Large intestine (tissue), 3 donors: ENCODE results near the gene FRAS1. TPM values are rescaled to one million over a fixed set of nuclear protein-coding genes. Genes with fewer than 3 reads are reported as not detected.
A peak's percentile ranks its signal among the peaks of the same experiment; 100 is the strongest.
"Not testable (repeated sequence)": the region's sequence is repeated elsewhere in the genome, so short reads cannot be mapped to it uniquely, and the experiment has no call there.

Experiments
- DNase-seq, 2 donors: peaks; one replicate each; pipeline versions ENCODE4 v3.0.0 to v3.0.0-alpha.2; 2013
- H3K27ac ChIP-seq: one replicate; pipeline ENCODE4 v1.5.1; 2013; ENCODE audit warnings: low read length
- H3K27me3 ChIP-seq: 2 replicates; pipeline ENCODE4 v1.6.1; 2013; ENCODE audit warnings: low read length; ENCODE audit not compliant: control insufficient read depth, insufficient read depth
- H3K36me3 ChIP-seq: 2 replicates; pipeline ENCODE4 v1.6.1; 2013; ENCODE audit warnings: low read length; ENCODE audit not compliant: control insufficient read depth, insufficient read depth
- H3K4me1 ChIP-seq: one replicate; pipeline ENCODE4 v1.6.1; 2013; ENCODE audit warnings: low read length; ENCODE audit not compliant: control insufficient read depth, insufficient read depth
- H3K4me3 ChIP-seq: one replicate; pipeline ENCODE4 v1.5.1; 2013; ENCODE audit warnings: low read length
- H3K9me3 ChIP-seq: one replicate; pipeline ENCODE4 v1.6.1; 2013; ENCODE audit warnings: mild to moderate bottlenecking, low read depth, low read length, moderate library complexity; ENCODE audit not compliant: control insufficient read depth
- WGBS: methylation state at CpG from one replicate; pipeline ENCODE4 v1.1.5; 2013; ENCODE audit warnings: low lambda C conversion rate; ENCODE audit not compliant: insufficient coverage; 5-methylcytosine and 5-hydroxymethylcytosine counted together
- polyA plus RNA-seq: library from polyadenylated mRNA; unstranded; fragments of 120-200 nt; gene quantifications from one replicate; pipeline ENCODE4 v1.2.1, GENCODE V29; 2013

The FRAS1 gene
- polyA plus RNA-seq, 1 donor = 12.9 TPM

DNA sequence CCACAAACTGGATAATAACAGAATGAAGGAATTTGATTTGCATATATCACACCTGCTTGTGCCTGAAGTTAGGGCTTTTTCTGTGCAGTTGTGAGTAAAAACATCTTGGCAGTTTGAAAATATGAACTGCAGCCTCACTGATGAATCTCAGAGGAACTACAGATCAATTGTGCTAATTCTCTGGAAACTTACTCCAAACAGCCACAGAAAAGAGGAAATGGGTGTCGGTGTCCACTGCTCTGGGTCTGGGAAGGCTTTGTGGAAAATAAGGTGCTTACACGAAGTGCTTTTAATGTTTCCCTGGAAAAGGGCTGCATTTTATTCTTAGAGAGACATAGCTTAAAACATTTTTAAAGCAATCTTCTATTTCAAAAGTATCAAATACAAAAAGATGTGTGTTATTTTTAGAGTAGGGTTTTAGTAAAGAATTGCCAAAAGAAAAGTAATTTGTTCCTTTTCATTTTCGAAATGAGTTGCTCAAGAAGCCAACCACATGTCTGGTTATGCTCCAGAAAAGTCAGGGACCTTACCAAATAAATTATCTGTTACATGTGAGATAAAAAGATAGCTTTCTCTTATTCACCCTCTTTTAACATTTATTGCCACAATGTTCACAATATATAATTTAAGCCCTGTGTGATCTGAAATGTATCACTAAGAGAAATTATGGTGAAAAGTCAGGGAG, 240.1 kb downstream of the FRAS1 start:
- no peaks in the 10 kb centered on the region for H3K36me3 ChIP-seq
- H3K4me3 ChIP-seq = no peak overlapping the region
- no peak overlapping the region for H3K27ac ChIP-seq
- no peaks in the 10 kb centered on the region for H3K4me1 ChIP-seq
- H3K27me3 ChIP-seq = no peaks in the 10 kb centered on the region
- WGBS = 78% methylated on average over 2 of the region's 3 CpGs
- no peak for DNase-seq
- no peaks in the 10 kb centered on the region for H3K9me3 ChIP-seq

DNA sequence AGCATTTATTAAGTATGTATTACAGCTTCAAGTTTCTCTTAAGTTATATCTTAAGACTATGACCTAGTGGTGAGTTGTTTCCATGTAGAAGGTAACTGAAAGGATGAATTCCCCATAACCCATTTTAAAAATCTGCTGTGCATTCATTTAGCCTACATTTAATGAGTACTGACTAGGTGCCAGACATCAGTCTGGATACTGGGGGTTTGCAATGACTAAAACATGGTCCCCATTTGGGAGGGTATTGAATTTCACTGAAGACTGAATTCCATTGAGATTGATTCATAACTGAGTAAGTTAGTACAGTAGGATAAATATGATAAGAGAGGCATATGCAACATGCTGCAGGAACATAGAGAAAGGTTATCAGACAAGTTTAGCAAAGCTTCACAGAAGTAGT, 241.5 kb downstream of the FRAS1 start:
- Histone ChIP-seq H3K27ac (no peak overlapping the region), H3K36me3 (no peaks in the 10 kb centered on the region), H3K9me3 (no peaks in the 10 kb centered on the region), H3K27me3 (no peaks in the 10 kb centered on the region), H3K4me3 (no peak overlapping the region), H3K4me1 (no peaks in the 10 kb centered on the region)
- no peak for DNase-seq

DNA sequence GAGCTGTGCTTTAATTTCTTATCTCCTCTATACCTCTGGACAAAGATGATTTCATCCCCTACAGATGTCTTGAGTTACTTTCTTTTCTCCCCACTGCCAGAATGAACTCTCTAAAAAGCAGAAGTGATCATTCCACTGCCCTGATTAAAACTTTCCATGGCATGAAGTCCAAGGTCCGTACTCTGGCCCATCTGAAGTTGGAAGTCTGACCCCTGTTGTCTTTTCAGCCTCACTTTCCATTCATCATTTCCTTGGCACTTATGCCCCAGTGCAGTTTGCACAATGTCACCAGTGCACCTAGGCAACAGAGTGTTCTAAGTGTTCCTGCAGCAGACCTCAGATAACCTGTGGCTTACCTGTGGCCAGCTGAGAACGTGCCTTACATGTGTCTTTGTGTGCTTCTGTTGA, 242.4 kb downstream of the FRAS1 start:
- WGBS = no CpG with 5 or more reads among the region's 2 CpGs
- peak; percentile 53 to 71 for DNase-seq
- no peak overlapping the region for H3K27ac ChIP-seq

DNA sequence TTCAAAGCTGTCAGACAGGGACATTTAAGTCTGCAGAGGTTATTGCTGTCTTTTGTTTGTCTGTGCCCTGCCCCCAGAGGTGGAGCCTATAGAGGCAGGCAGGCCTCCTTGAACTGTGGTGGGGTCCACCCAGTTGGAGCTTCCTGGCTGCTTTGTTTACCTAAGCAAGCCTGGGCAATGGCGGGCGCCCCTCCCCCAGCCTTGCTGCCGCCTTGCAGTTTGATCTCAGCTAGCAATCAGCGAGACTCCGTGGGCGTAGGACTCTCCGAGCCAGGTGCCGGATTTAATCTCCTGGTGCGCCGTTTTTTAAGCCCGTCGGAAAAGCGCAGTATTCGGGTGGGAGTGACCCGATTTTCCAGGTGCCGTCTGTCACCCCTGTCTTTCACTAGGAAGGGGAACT, 250.1 kb downstream of the FRAS1 start:
- H3K36me3 ChIP-seq, DNase-seq, H3K9me3 ChIP-seq, H3K4me1 ChIP-seq, H3K4me3 ChIP-seq, H3K27me3 ChIP-seq, H3K27ac ChIP-seq: not testable (repeated sequence)
- WGBS = no CpG with 5 or more reads among the region's 16 CpGs

More for the DNA sequence above, 242.4 kb downstream of the FRAS1 start:
- Histone ChIP-seq H3K4me3 (no peak overlapping the region), H3K9me3 (no peaks in the 10 kb centered on the region), H3K4me1 (no peaks in the 10 kb centered on the region), H3K27me3 (no peaks in the 10 kb centered on the region), H3K36me3 (no peaks in the 10 kb centered on the region)

DNA sequence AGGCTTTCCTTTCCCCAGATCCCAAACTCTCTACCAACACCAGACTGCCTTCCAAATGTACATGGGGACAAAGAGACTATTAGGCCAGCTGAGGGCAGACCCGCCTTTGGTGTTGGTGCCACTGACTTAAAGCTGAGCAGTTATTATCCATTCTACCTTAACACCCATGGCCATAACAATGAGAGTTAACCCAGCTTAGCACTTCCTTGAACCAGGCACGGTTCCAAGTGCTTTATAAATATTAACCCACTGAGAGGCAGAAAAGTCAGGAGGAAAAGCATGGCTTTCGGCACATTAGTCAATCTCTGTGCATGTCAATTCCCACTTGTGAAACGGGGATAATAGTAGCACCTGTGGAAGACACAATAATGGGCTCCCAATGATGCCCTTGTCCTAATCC, 251.4 kb downstream of the FRAS1 start:
- peaks cover 8% of the 10 kb centered on the region for H3K36me3 ChIP-seq
- no peak overlapping the region for H3K4me3 ChIP-seq
- H3K27me3 ChIP-seq = no peaks in the 10 kb centered on the region
- no peaks in the 10 kb centered on the region for H3K9me3 ChIP-seq
- whole genome bisulfite sequencing = no CpG with 5 or more reads among the region's 4 CpGs
- no peak overlapping the region for H3K27ac ChIP-seq
- DNase-seq = no peak
- H3K4me1 ChIP-seq = no peaks in the 10 kb centered on the region

DNA sequence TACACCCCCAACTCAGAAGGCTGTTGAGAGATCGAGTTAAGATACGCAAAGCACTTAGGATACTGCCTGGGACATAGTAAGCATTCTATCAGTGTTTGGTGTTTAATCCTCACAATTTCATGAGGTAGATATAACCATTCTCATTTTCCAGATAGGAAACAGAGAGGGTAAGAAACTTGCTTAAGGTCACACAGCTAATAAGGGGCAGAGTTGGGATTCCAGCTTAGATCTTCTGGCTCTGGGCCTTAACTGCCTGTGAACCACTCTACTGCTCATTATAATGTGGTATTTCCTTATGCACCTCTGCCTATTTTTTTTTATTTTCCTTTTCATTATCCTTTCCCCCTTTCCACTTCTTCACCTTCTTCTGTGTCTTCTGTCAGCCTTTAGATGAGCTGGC, 252.2 kb downstream of the FRAS1 start:
- no peak for DNase-seq
- Histone ChIP-seq H3K4me3 (no peak overlapping the region), H3K27me3 (no peaks in the 10 kb centered on the region), H3K36me3 (peaks cover 8% of the 10 kb centered on the region), H3K4me1 (no peaks in the 10 kb centered on the region), H3K27ac (no peak overlapping the region), H3K9me3 (no peaks in the 10 kb centered on the region)
- WGBS = no CpG with 5 or more reads among the region's 2 CpGs

DNA sequence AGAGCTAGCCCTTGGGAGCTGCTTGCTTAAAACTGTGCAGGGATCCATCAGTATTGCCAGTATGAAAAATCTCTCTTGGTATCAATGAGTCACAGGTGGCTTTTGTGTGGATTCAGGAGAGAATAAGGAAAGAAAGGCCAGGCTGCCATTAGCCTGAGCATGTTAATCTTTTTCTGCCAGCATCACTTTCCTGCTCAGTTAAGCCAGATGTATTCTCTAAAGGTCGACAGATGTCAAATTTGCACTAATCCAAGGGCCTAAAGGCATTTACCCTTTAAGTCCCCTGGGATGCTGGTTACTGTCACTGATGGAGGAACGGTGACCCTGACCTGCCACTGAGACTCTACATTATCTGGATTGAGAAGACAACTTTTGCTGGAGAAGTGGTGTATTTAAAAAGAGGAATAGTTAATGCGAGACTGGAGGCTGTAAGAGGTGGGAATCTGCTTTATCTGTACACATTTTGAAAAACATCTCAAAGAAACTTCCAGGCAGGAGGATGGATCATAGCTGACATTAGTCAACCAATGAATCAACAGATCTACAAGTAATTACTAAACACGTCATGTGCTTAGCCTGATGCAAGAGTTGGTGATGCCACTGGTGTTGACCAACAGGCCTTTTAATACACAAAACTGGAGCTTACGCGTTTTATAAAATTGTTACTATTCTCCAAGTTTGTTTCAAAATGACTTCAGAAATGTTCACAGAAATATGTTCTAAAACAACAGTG, 253.1 kb downstream of the FRAS1 start:
- Histone ChIP-seq H3K36me3 (peaks cover 8% of the 10 kb centered on the region), H3K4me3 (no peak overlapping the region), H3K27ac (no peak overlapping the region), H3K27me3 (no peaks in the 10 kb centered on the region), H3K4me1 (no peaks in the 10 kb centered on the region), H3K9me3 (no peaks in the 10 kb centered on the region)
- no peak for DNase-seq
- WGBS = 78% methylated on average over 3 of the region's 6 CpGs

DNA sequence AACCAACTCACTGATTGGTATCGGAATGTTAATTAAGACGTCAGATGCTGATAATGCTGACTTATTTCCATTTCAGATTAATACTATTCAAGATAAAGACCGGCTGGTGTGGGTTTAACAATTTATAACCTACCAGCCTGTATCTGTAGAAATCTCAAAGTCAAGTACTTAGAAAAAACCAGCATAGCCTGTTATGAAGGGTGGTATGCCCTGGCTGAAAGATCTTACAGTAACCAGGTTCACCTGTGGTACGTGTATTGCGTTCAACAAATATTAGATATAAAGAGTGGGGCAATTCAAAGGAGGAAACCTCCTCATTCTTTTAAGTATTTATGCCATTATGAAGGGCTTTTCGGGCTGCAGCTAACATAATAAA, 253.6 kb downstream of the FRAS1 start:
- Histone ChIP-seq H3K4me3 (no peak overlapping the region), H3K9me3 (no peaks in the 10 kb centered on the region), H3K36me3 (peaks cover 10% of the 10 kb centered on the region), H3K4me1 (no peaks in the 10 kb centered on the region), H3K27ac (no peak overlapping the region), H3K27me3 (no peaks in the 10 kb centered on the region)
- no peak for DNase-seq
- 87% methylated on average over 3 of the region's 6 CpGs for WGBS

DNA sequence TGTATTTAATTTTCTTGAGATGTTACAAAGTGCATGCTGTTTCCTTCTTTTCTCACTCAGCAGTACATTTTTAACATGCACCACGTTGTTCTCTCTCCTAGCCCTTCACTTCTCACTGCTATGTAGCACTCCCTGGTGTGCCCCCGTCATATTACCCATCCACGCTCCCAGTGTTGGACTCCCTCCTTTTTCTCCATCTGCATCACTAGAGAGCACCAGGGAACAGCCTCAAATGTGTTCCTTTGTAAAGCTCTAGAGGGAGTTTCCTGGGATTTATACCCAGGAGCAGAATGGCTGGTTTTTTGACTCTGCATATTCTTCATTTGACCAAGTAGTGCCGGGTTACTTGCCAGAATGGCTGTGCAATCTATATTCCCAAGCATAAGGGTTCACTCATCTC, 254.2 kb downstream of the FRAS1 start:
- H3K4me3 ChIP-seq = no peak overlapping the region
- H3K36me3 ChIP-seq = peaks cover 11% of the 10 kb centered on the region
- H3K27ac ChIP-seq = no peak overlapping the region
- no peaks in the 10 kb centered on the region for H3K27me3 ChIP-seq
- no peak for DNase-seq
- no peaks in the 10 kb centered on the region for H3K4me1 ChIP-seq
- WGBS = no CpG with 5 or more reads among the region's 4 CpGs
- H3K9me3 ChIP-seq = no peaks in the 10 kb centered on the region

DNA sequence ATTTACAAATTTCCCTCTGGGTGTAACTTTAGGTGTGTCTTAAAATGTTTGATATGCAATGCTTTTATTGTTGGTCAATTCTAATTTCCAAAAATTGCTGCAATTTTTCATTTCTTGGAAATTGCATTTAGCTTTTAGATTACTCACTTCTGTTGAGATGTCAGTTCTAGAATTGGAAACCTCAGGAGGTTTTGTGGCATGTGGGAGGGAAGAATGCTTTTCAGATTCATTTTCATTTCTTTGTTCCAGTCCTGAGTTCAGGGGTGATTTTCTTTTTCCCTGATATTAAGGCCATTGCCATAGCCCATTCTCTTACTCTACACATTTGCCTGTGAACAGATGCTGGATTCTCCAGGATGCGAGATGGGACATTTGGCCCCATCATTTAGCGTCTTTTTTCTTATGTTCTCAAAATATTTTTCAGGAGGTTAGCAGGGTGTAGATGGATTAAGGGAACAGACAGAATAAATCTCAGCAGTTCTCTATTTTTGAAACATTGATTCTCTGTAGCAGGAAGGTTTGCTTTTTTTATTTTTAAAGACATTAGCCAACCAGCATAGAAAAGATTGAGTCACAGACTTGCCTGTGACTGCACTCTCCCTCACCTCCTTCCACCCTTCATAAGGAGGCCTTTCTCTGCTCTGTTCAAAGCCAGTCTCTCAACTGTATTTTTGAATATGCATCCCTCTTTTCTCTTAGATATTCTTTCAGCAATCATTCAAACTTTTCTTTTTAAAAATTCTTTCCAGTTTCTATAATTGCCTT, 256.0 kb downstream of the FRAS1 start:
- H3K4me3 ChIP-seq = no peak overlapping the region
- H3K9me3 ChIP-seq = no peaks in the 10 kb centered on the region
- H3K36me3 ChIP-seq = peaks cover 18% of the 10 kb centered on the region
- WGBS = 100% methylated on average over 2 of the region's 2 CpGs
- no peaks in the 10 kb centered on the region for H3K4me1 ChIP-seq
- DNase-seq = no peak
- H3K27me3 ChIP-seq = no peaks in the 10 kb centered on the region
- no peak overlapping the region for H3K27ac ChIP-seq
